HepG2 (cell line): Measurements from ENCODE around the gene ADSS2. TPM values are rescaled to one million over a fixed set of nuclear protein-coding genes. Genes with fewer than 3 reads are reported as not detected.

Source experiments
- ATAC-seq: fragments of 200-7000 bp; cut with Tn5 transposase; 3 replicates; pipeline ENCODE4 v1.9.1; 2020; ENCODE audit warnings: mild to moderate bottlenecking, moderate library complexity
- BruUV-seq: library from RNA; stranded (reverse); fragments of 400-500 nt; replicated peaks from 2 replicates; lab custom pipeline; 2021; lab: Mats Ljungman, UMichigan
- CTCF ChIA-PET: fragments of 300-600 bp; formaldehyde crosslinking; extraction: SDS; loops from one replicate; lab custom pipeline; 2021; ENCODE audit warnings: low total read pairs, inconsistent platforms, low intra/inter-chr PET ratio; lab: Yijun Ruan, JAX
- POLR2A ChIA-PET: fragments of 350-600 bp; sonication (Branson Sonifier 250); formaldehyde crosslinking; loops from one replicate; lab custom pipeline; 2020; ENCODE audit warnings: antibody characterized with exemption, inconsistent platforms; lab: Yijun Ruan, JAX
- DNase-seq: peaks from one replicate; pipeline ENCODE4 v3.0.0-alpha.2; 2015; ENCODE audit warnings: low spot score
- FAIRE-seq: peaks from 3 replicates; lab custom pipeline; 2011; peaks lifted over from hg19 to GRCh38; lab: Jason Lieb, UNC
- H2AFZ ChIP-seq: one replicate; pipeline ENCODE4 v1.6.1; 2011; ENCODE audit warnings: low read length, inconsistent platforms
- H3K27ac ChIP-seq: fragments of 300-600 bp; 3 replicates; pipeline ENCODE4 v1.8.0; 2011; ENCODE audit warnings: mixed run types, mild to moderate bottlenecking, mixed read lengths, low read length, inconsistent platforms; ENCODE audit not compliant: insufficient read depth; ENCODE audit errors: extremely low read length
- H3K27me3 ChIP-seq, 2 experiments: fragments of 200-600 bp in 1 of 2; 2 replicates in 1 of 2; 3 replicates in 1 of 2; pipeline versions ENCODE4 v1.6.0 to v1.8.0; 2011; ENCODE audit warnings: low read length in 2 of 2, mild to moderate bottlenecking in 2 of 2, moderate library complexity in 2 of 2, inconsistent platforms in 1 of 2; ENCODE audit not compliant: insufficient read depth in 2 of 2, control insufficient read depth in 1 of 2
- H3K36me3 ChIP-seq, 2 experiments: fragments of 200-600 bp in 1 of 2; replicated peaks in 1 of 2; 2 replicates in 1 of 2; 3 replicates in 1 of 2; pipeline versions ENCODE4 v1.5.1 to v1.8.0; 2011; ENCODE audit warnings: low read length in 2 of 2, inconsistent platforms in 1 of 2; ENCODE audit not compliant: insufficient read depth in 2 of 2, control insufficient read depth in 1 of 2
- H3K4me1 ChIP-seq: 2 replicates; pipeline ENCODE4 v1.5.1; 2012; ENCODE audit warnings: low read length, inconsistent platforms; ENCODE audit not compliant: insufficient read depth
- H3K4me2 ChIP-seq: 2 replicates; pipeline ENCODE4 v1.6.0; 2011; ENCODE audit warnings: low read depth, low read length, inconsistent platforms
- H3K4me3 ChIP-seq, 3 experiments: fragments of 200-600 bp in 1 of 3; sonication (generic), shearing (Covaris generic) in 1 of 3; replicated peaks in 1 of 3; 2 replicates each; pipeline ENCODE4 v1.5.1; 2011 to 2016; ENCODE audit warnings: low read length in 3 of 3, inconsistent platforms in 2 of 3, low read depth in 2 of 3, mild to moderate bottlenecking in 2 of 3, control low read depth in 1 of 3, mixed read lengths in 1 of 3; ENCODE audit not compliant: insufficient read depth in 1 of 3
- H3K79me2 ChIP-seq: one replicate; pipeline ENCODE4 v1.6.1; 2011; ENCODE audit warnings: low read length, inconsistent platforms; ENCODE audit not compliant: insufficient read depth
- H3K9ac ChIP-seq: 2 replicates; pipeline ENCODE4 v1.6.0; 2011; ENCODE audit warnings: mild to moderate bottlenecking, low read depth, low read length, inconsistent platforms; ENCODE audit not compliant: insufficient read depth
- H3K9me3 ChIP-seq: 2 replicates; pipeline ENCODE4 v1.5.1; 2012; ENCODE audit warnings: mild to moderate bottlenecking, low read length
- H4K20me1 ChIP-seq: 2 replicates; pipeline ENCODE4 v1.6.0; 2011; ENCODE audit warnings: inconsistent platforms, mild to moderate bottlenecking, low read length, moderate library complexity; ENCODE audit not compliant: insufficient read depth
- CENPBD1 ChIP-seq: sonication (generic); formaldehyde crosslinking; IDR thresholded peaks from 2 replicates; pipeline ENCODE4 v1.8.0; 2022; ENCODE audit warnings: missing genetic modification reagents, low read depth, mild to moderate bottlenecking, borderline replicate concordance
- CTCF ChIP-seq: sonication (generic); formaldehyde crosslinking; IDR thresholded peaks from 2 replicates; pipeline ENCODE4 v1.5.0; 2020; ENCODE audit warnings: mild to moderate bottlenecking, missing genetic modification reagents, moderate library complexity
- DMTF1 ChIP-seq: sonication (generic); formaldehyde crosslinking; IDR thresholded peaks from 2 replicates; pipeline ENCODE4 v1.4.0; 2020; ENCODE audit warnings: mild to moderate bottlenecking, missing genetic modification reagents
- GATAD1 ChIP-seq: IDR thresholded peaks from 2 replicates; pipeline ENCODE4 v1.6.1; 2016; ENCODE audit warnings: missing genetic modification reagents, missing compliant biosample characterization
- HDAC6 ChIP-seq: fragments of 200-600 bp; sonication (generic); IDR thresholded peaks from 2 replicates; pipeline ENCODE4 v1.7.0; 2017; ENCODE audit warnings: mild to moderate bottlenecking, antibody characterized with exemption, low read length, low read depth
- KDM2A ChIP-seq: sonication (generic); formaldehyde crosslinking; IDR thresholded peaks from 2 replicates; pipeline ENCODE4 v1.4.0; 2020; ENCODE audit warnings: low read depth, missing genetic modification reagents, borderline replicate concordance
- NFYB ChIP-seq: sonication (generic); formaldehyde crosslinking; IDR thresholded peaks from 2 replicates; pipeline ENCODE4 v1.4.0; 2020; ENCODE audit warnings: missing genetic modification reagents
- WIZ ChIP-seq: sonication (generic); formaldehyde crosslinking; IDR thresholded peaks from 2 replicates; pipeline ENCODE4 v1.5.1; 2020; ENCODE audit warnings: mild to moderate bottlenecking, missing genetic modification reagents
- ZNF414 ChIP-seq: sonication (generic); formaldehyde crosslinking; IDR thresholded peaks from 2 replicates; pipeline ENCODE4 v1.5.0; 2020; ENCODE audit warnings: missing genetic modification reagents
- ZNF850 ChIP-seq: sonication (generic); formaldehyde crosslinking; conservative IDR thresholded peaks from 2 replicates; pipeline ENCODE4 v1.9.0; 2021; ENCODE audit warnings: mild to moderate bottlenecking, missing genetic modification reagents
- WGBS: methylation state at CpG from one replicate; pipeline ENCODE4 v1.1.6; 2017; ENCODE audit warnings: low lambda C conversion rate; 5-methylcytosine and 5-hydroxymethylcytosine counted together
- in situ Hi-C: cut with HindIII; loops from 2 replicates; pipeline ENCODE4 v1.10.0; 2017; ENCODE audit warnings: low pct_unique_long_range_greater_than_20kb; ENCODE audit not compliant: extremely low pct_ligation_motif_present
- intact Hi-C: fragments of 100-400 bp; cut with micrococcal nuclease; formaldehyde crosslinking; loops from one replicate; pipeline ENCODE4 v1.10.0; 2022; ENCODE audit not compliant: unreplicated experiment
- polyA plus RNA-seq, 8 experiments: library from polyadenylated mRNA; depleted of rRNA in 3 of 8; stranded (reverse) in 7 of 8; unstranded in 1 of 8; fragments of >200 nt; fragmentation: Illumina TruSeq in 4 of 8; extraction: Trizol in 4 of 8; gene quantifications; 2 replicates each; pipeline versions ENCODE4 v1.2.1 to v1.2.3, GENCODE V29; 2011 to 2016; ENCODE audit warnings: low read depth in 4 of 8, missing spikeins in 1 of 8, mixed read lengths in 1 of 8; ENCODE audit not compliant: insufficient read depth in 1 of 8
- total RNA-seq, 5 experiments: library from RNA; depleted of rRNA; stranded (reverse); fragments of >200 nt; fragmentation: Illumina TruSeq; extraction: Trizol; gene quantifications; 2 replicates each; pipeline ENCODE4 v1.2.3, GENCODE V29; 2016; ENCODE audit warnings: low read depth in 1 of 5
- TF ChIP-seq, protein P1 (sequence below): sonication (generic); formaldehyde crosslinking; IDR thresholded peaks from 2 replicates; pipeline ENCODE4 v1.8.1; 2023; ENCODE audit warnings: missing genetic modification reagents, mild to moderate bottlenecking, borderline replicate concordance
- TF ChIP-seq, protein P2 (sequence below): sonication (generic); formaldehyde crosslinking; IDR thresholded peaks from 2 replicates; pipeline ENCODE4 v1.5.1; 2020; ENCODE audit warnings: mild to moderate bottlenecking, missing genetic modification reagents, borderline replicate concordance

The ADSS2 gene
- total and polyA plus RNA-seq, 2 of the 13 experiments (the other 11 are each of a cell fraction or from before 2014, with no cell fraction given), result 15.1 to 43.4 TPM

GRCh38 chr1:244370060-244370637 lies 81.6 kb downstream of the ADSS2 start:
- Histone ChIP-seq H3K9me3 (no peaks in the 10 kb centered on the region), H3K36me3 (no peaks in the 10 kb centered on the region), H3K27me3 (peaks cover 1 to 2% of the 10 kb centered on the region in 2 experiments; a peak in 2 of 5 replicates), H3K9ac (no peak overlapping the region), H2AFZ (no peak overlapping the region), H3K79me2 (no peaks in the 10 kb centered on the region), H3K4me2 (no peak overlapping the region), H4K20me1 (no peaks in the 10 kb centered on the region), H3K27ac (no peak overlapping the region), H3K4me3 (no peak overlapping the region), H3K4me1 (no peaks in the 10 kb centered on the region)
- POLR2A ChIA-PET, result no interaction called here
- intact Hi-C loops, result no loop called here
- no peak for DNase-seq
- no peak for ATAC-seq
- no TSS peak for BruUV-seq
- in situ Hi-C loops, result no loop called here
- no peak for TF ChIP-seq KDM2A
- TF ChIP-seq, protein P1, sequence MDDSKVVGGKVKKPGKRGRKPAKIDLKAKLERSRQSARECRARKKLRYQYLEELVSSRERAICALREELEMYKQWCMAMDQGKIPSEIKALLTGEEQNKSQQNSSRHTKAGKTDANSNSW (CRISPR knock-in tag), result no peak
- no peak for TF ChIP-seq ZNF850
- no peak for TF ChIP-seq GATAD1 (CRISPR knock-in tag)
- no peak for TF ChIP-seq NFYB (CRISPR knock-in tag)
- TF ChIP-seq DMTF1, result no peak
- no peak for TF ChIP-seq CTCF (CRISPR knock-in tag)
- TF ChIP-seq, protein P2, sequence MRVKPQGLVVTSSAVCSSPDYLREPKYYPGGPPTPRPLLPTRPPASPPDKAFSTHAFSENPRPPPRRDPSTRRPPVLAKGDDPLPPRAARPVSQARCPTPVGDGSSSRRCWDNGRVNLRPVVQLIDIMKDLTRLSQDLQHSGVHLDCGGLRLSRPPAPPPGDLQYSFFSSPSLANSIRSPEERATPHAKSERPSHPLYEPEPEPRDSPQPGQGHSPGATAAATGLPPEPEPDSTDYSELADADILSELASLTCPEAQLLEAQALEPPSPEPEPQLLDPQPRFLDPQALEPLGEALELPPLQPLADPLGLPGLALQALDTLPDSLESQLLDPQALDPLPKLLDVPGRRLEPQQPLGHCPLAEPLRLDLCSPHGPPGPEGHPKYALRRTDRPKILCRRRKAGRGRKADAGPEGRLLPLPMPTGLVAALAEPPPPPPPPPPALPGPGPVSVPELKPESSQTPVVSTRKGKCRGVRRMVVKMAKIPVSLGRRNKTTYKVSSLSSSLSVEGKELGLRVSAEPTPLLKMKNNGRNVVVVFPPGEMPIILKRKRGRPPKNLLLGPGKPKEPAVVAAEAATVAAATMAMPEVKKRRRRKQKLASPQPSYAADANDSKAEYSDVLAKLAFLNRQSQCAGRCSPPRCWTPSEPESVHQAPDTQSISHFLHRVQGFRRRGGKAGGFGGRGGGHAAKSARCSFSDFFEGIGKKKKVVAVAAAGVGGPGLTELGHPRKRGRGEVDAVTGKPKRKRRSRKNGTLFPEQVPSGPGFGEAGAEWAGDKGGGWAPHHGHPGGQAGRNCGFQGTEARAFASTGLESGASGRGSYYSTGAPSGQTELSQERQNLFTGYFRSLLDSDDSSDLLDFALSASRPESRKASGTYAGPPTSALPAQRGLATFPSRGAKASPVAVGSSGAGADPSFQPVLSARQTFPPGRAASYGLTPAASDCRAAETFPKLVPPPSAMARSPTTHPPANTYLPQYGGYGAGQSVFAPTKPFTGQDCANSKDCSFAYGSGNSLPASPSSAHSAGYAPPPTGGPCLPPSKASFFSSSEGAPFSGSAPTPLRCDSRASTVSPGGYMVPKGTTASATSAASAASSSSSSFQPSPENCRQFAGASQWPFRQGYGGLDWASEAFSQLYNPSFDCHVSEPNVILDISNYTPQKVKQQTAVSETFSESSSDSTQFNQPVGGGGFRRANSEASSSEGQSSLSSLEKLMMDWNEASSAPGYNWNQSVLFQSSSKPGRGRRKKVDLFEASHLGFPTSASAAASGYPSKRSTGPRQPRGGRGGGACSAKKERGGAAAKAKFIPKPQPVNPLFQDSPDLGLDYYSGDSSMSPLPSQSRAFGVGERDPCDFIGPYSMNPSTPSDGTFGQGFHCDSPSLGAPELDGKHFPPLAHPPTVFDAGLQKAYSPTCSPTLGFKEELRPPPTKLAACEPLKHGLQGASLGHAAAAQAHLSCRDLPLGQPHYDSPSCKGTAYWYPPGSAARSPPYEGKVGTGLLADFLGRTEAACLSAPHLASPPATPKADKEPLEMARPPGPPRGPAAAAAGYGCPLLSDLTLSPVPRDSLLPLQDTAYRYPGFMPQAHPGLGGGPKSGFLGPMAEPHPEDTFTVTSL (CRISPR knock-in tag), result no peak
- TF ChIP-seq WIZ (CRISPR knock-in tag), result no peak
- TF ChIP-seq HDAC6, result no peak
- TF ChIP-seq CENPBD1 (CRISPR knock-in tag), result no peak
- TF ChIP-seq ZNF414 (CRISPR knock-in tag), result no peak
- CTCF ChIA-PET, result no interaction called here
- 53% methylated on average over 8 of the region's 8 CpGs for WGBS
- no peak for FAIRE-seq
